GM12864 (cell line): ENCODE data around the gene GAP43.
A peak's percentile ranks its signal among the peaks of the same experiment; 100 is the strongest.

Experiments used
- DNase-seq: peaks from one replicate; pipeline ENCODE4 v3.0.0-alpha.2; 2011; ENCODE audit warnings: low read depth
- H3K4me3 ChIP-seq: 2 replicates; pipeline ENCODE4 v1.5.1; 2011; ENCODE audit warnings: mild to moderate bottlenecking, low read depth, low read length, control low read depth
- CTCF ChIP-seq: IDR thresholded peaks from 2 replicates; pipeline ENCODE4 v1.5.1; 2011; ENCODE audit warnings: low read depth, mild to moderate bottlenecking, moderate library complexity, low read length, control low read depth, inconsistent platforms; ENCODE audit errors: missing control alignments

GAP43 gene

GRCh38 chr3:115685097-115685496 lies 61.8 kb downstream of the GAP43 start:
- no peak for DNase-seq
- no peak overlapping the region for H3K4me3 ChIP-seq
- no peak for TF ChIP-seq CTCF

- DNase-seq: no peak
- TF ChIP-seq CTCF: no peak
- H3K4me3 ChIP-seq: no peak overlapping the region
Measured at GRCh38 chr3:115687721-115688120, 64.4 kb downstream of the GAP43 start.

- no peak overlapping the region for H3K4me3 ChIP-seq
- no peak for DNase-seq
- no peak for TF ChIP-seq CTCF
Measured at GRCh38 chr3:115688418-115688817, 65.1 kb downstream of the GAP43 start.

GRCh38 chr3:115689928-115690327 lies 66.6 kb downstream of the GAP43 start:
- no peak overlapping the region for H3K4me3 ChIP-seq
- DNase-seq: no peak
- TF ChIP-seq CTCF: no peak

- no peak for TF ChIP-seq CTCF
Measured at GRCh38 chr3:115691964-115692363, 68.7 kb downstream of the GAP43 start.

GRCh38 chr3:115692887-115693524 lies 69.7 kb downstream of the GAP43 start:
- TF ChIP-seq CTCF: peak; percentile 75
- DNase-seq: peak; percentile 33

More at GRCh38 chr3:115691964-115692363, 68.7 kb downstream of the GAP43 start:
- DNase-seq: no peak
- no peak overlapping the region for H3K4me3 ChIP-seq

GRCh38 chr3:115693868-115694267 lies 70.6 kb downstream of the GAP43 start:
- TF ChIP-seq CTCF: no peak
- no peak for DNase-seq
- H3K4me3 ChIP-seq: no peak overlapping the region

More at GRCh38 chr3:115692887-115693524, 69.7 kb downstream of the GAP43 start:
- no peak overlapping the region for H3K4me3 ChIP-seq
